NCI-H446 (cell line): ENCODE results near the gene ERAS.

Experiments used
- DNase-seq, 2 experiments: peaks; one replicate each; lab custom pipeline; 2025; lab: John Stamatoyannopoulos, UW

ERAS gene, protein sequence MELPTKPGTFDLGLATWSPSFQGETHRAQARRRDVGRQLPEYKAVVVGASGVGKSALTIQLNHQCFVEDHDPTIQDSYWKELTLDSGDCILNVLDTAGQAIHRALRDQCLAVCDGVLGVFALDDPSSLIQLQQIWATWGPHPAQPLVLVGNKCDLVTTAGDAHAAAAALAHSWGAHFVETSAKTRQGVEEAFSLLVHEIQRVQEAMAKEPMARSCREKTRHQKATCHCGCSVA

DNA sequence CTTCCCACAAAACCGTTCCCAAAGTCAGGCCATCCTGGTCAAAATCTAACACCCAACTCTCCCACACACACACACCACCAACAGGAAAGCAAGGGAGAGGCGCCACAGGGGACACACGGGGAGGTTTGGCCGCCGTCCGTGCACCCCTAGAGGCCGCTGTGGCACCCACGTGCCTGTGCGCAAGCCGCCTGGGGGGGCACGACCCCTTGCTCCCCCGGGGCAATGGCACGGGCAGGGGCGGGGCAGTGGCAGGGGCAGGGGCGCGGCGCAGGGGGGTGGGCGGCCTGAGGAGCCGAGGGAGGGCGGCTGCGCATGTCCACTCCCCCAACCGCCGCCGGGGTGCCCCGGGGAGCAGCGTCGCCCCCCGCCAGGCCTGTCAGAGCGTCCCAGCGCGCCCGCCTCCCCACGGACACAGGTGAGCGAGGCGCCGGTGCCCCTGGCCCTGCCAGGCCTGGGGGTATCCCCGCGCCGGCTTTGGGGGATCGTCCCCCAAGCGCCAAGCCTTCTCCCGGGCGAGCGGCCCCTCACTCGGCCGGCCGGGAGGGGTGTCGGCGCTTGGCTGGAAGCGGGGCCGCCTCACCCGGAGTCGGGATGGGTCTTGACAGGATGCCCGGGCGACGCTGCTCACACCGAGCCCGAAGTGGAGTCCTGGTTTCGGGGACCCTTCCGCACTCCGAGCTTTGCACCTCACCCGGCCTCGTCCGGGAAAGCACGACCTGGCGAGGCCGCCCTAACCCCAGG is at the start of gene ERAS:
Gene ERAS, plus strand, starts transcription at position 379 of the 741 bp plus-strand sequence. CDS start 2,611 bp downstream, outside the sequence.
- no peak for DNase-seq

DNA sequence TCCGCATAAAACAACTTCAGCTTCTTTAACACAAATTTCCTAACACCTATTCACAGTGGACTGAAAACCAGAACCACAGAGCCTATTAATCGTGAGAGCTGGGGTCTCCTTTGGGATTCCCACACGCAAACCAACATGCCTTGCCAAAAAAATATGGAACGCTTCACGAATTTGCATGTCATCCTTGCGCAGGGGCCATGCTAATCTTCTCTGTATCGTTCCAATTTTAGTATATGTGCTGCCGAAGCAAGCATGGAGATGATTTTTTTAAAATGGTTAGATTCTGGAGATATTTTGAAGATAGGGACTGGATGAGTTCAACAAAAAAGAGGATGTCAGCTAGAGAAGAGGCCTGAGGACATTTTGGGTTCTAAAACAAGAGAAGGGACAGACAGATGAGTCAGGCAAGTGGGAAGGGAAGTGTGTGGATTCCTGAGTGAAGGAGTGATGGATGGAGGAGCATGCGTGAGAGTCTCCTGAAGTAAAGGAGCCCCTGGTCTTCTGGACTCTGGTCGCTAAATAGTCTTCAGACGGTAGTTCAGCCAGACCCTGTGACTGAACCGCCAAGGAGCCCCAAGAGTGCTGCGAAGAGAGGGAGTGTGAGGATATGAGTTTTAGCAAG is 49.4 kb upstream of the ERAS start:
- DNase-seq, result no peak

DNA sequence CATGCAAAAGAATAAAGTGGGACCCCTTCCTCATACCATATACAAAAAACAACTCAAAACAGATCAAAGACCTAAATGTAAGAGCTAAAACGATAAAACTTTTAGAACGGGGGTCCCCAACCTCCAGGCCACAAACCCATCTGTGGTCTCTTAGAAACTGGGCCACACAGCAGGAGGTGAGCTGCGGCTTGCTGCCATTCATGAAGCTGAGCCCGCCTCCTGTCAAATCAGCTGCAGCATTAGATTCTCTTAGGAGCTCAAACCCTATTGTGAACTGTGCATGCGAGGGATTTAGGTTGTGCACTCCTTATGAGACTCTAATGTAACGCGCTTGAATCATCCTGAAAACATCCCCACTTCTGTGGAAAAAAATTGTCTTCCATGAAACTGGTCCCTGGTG is 46.9 kb upstream of the ERAS start:
- no peak for DNase-seq

DNA sequence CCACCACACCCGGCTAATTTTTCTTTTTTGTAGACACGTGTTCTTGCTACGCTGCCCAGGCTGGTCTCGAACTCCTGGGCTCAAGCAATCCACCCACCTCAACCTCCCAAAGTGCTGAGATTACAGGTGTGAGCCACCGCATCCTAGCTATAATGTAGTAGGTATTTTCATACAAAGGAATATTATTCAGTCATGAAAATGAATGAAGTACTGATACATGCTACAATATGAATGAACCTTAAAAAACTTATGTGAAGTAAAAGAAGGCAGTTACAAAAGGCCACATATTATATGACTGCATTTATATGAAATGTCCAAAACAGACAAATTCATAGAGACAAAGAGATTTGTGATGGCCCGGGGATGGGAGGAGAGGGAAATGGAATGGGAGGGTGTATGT is 44.6 kb upstream of the ERAS start:
- DNase-seq, result no peak

DNA sequence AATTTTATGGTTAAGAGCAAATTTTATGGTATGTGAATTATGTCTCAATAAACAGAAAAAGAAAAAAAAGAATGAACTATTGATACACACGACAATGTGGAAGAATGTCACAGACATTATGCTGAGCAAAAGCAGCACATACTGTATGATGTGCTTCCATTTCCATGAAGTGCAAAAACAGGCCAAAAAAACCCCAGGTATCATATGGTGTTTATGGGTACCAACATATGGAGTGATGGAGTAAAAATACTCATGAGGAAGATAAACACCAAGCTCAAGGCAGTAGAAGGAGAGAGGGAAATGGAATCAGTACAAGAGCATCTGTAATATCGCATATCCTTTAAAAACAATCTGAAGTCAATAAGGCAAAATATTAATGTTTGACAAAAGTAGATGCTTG is 44.1 kb upstream of the ERAS start:
- DNase-seq, result no peak

DNA sequence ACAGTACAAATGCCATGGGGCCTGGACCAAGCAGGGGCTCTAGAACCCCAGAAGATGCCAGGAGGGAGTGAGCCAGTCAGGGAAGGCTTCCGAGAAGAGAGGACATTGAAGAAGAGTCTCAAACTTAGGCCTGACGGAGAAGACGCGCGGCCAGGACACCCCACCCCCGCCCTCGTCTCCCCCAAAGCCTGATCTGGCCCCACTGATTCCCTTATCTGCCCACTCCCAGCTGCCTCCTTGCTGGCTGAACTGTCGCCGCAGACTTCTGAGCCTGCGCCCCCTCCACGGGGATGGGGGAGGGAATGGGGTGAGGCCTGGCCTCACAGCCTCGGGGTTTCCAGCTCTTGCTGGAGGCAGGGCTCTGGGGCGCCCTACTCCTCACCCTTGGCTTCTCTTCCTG is 43.5 kb upstream of the ERAS start:
- no peak for DNase-seq

DNA sequence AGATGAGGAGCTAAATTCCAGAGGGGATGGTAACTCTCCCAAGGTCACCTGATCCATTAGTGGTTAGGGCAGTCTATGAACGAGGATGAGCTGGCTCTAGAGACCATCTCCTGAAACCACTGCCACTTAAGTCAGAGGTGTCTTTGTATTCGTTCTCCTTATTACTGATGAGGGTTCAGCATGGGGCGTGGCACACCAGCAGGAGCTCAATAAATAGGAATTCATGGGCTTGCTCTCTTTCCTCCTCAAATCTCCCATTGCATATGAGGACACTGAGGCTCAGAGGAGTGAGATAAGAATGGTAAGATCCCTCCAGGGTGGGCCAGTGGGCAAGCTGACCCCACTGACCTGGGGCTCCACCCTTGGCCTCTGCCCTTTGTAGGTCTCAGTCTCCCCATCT is 41.6 kb upstream of the ERAS start:
- no peak for DNase-seq

DNA sequence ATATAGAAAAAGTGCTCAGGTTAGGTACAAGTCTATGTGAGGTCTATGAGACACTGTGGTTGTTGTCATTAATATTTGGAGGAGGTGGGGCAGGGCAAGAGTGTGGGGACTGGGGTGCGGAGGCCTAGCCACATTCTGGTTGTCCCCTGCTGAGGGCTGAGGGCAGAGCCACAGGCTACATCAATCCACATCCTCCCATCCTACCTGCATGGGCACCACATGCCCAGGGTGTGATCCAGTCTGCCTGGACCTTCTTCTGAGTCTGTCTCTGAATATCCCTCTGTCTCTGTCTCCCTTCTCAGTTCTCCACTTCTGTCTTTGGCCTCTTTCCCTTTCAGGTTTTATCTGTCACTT is 41.1 kb upstream of the ERAS start:
- DNase-seq, result no peak

DNA sequence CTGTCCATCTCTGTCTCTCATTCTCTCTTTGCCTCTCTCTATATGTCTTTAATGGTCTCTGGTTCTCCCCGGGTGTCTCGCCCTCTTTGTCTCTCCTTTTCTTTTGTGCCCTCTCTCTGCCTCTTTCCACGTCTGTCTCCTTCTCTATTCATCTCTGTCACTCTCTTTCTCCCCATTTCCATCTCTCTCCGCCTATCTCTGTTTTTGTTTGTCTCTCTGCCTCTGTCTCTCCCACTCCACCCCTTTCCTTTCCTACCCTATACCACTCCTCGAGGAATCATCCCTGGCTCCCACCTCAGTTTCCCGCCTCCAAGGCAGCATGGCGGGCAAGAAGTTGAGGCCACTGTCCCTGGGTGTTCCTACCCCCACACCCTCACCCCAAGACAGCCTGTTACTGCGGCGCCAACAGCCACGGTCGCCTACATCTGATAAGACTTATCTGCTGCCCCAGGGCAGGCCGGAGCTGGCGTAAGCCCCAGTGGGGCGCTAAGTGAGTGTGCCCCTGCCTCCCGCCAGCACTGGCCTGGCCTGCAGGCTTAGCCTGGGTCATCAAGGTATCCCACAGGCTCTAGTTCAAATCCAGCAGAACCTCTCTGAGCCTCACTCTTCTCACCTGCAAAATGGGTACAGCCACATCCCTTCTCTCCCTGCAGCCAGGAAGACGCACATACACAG is 40.6 kb upstream of the ERAS start:
- no peak for DNase-seq

DNA sequence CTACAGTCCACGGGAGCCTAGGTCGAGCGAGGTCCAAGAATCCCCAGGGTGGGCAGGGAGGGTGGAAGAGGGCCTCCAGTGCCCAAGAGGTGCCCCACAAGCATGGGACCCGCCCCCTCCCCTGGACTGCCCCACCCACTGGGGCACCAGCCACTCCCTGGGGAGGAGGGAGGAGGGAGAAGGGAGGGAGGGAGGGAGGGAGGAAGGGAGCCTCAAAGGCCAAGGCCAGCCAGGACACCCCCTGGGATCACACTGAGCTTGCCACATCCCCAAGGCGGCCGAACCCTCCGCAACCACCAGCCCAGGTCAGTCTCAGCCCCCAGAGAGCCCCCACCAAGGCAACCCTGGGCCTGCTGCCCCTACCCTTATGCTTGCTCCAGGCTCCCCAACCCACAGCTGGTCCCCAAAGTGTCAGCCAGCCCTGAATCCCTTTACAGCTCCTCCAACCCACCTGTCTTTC is 39.9 kb upstream of the ERAS start, which contains the start of gene GATA1:
Gene GATA1, plus strand, starts transcription at position 250 of the 460 bp plus-strand sequence. CDS start 4,520 bp downstream, outside the sequence.
- DNase-seq, result no peak

DNA sequence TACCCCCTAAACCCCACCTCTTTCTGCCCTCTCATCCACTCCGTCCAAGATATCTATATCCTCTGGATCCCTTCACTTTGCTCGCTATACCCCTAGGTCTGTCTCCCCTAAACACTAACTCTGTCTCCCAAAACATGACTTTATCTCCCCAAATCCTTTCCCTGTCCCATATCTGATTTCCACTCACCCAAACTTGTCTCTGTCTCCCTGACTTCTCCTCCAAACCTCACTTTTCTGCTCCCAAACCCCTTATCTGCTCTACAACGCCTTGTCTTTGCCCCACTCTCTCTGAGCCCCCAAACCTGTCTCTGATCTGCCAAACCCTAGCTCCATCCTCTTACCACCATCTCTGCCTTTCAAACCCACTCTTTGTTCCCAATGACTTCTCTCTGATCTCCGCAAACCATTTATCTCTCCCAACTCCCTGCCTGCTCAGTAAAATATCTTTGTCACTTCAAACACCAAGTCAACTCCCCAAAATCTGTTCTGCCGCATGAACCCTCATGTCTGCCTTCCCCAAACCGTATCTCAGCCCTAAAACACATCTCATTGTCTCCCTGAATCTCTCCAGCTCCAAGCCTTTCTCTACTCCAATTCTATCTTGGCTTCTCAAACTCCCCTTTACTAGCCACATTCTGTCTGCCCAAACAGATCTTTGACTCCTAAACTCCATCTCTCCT is 39.3 kb upstream of the ERAS start:
- no peak for DNase-seq

DNA sequence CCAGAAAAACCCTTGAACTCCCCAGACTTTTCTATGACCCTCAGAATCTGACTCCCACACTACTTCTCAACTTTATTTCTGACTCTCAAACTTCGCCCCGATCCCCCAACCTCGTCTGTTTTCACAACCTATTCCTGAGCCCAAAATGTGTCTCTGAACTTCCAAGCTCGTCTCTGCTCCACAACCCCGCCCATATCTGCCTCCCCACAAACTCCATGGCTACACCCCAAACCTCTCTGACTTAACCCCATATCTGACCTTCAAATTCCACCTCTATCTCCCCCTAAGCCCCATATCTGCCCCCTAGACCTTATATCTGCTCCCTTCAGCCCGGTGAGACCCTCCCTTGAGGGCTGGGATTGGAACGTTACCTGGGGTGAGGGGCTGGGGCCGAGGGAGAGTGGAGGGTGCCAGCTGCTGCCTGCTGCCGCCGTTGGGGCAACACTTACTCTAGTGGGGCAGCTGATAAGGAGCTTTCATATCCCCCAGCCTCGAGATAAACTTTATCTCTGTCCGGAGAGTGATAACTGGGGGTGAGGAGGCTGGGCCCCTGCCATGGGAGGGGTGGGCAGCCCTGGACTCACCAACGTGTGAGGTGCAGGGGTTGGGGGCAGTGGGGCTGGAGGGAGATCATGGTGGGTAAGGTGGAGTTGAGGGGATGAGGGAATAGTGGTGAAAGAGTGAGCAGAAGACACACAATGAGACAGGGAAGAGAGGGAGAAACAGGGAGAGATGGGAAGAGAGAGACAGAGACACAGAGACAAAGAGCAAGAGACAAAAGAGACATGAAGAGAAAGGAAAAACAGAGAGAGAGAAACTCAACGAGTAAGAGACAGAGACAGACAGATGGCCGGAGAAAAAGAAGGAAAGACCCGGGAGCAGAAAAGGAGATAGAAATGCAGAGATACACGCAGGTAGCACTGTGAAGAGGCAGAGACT is 38.5 kb upstream of the ERAS start:
- no peak for DNase-seq

DNA sequence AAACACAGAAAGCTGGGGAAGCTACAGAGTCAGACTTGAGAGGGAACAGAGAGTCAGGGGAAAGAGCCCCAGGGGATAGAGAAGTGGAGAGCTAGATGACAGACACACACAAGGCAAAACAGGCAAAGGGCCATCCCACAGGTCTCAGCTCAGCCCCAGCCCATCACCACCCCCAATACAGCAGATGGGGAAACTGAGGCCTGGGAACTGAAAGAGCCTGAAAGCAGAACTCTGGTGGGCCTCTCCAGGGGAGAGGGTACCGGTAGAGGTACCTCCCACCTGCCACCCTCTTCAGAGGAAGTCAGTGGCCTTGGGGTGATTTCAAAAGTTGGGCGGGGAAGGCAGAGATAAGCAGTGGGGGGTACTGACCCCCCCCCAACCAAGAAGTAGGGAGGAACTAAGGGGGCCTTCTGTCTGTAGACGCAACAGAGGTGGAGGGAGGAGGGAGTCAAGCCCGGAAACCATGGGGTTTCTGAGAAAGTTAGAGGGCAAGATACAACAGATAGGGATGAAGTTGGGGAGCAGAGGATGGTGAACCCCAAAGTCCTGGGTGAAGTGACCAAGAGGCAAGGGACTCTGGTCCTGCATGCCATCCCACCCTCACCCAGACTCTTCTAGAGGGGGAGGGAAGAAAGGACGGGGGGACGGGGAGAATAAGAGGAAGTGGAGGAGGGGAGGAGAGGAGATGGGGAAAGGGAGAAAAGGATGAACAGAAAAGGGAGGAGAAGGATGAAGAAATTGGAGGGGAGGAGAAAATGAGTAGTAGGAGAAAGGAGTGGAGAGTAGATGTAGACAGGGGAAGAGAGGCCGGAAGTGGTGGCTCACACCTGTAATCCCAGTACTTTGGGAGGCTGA is 36.7 kb upstream of the ERAS start:
- no peak for DNase-seq

DNA sequence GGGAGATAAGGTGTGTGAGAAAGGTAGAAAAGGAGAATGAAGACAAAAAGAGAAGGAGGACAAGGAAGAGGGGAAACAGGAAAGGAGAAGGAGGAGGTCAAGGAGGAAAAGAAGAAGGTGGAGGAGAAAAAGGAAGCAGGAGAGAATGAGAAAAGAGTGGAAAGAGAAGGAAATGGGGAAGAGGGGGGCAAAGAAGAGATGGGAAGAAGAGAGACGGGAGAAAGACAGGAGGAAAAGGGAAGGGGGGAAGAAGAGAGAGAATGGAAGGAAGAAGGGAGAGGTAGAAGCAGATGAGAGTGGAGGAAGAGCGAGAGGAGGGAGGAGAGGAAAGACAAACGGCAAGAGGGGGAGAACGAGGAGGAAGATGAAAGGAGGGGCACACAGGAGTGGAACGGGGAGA is 35.8 kb upstream of the ERAS start:
- no peak for DNase-seq

DNA sequence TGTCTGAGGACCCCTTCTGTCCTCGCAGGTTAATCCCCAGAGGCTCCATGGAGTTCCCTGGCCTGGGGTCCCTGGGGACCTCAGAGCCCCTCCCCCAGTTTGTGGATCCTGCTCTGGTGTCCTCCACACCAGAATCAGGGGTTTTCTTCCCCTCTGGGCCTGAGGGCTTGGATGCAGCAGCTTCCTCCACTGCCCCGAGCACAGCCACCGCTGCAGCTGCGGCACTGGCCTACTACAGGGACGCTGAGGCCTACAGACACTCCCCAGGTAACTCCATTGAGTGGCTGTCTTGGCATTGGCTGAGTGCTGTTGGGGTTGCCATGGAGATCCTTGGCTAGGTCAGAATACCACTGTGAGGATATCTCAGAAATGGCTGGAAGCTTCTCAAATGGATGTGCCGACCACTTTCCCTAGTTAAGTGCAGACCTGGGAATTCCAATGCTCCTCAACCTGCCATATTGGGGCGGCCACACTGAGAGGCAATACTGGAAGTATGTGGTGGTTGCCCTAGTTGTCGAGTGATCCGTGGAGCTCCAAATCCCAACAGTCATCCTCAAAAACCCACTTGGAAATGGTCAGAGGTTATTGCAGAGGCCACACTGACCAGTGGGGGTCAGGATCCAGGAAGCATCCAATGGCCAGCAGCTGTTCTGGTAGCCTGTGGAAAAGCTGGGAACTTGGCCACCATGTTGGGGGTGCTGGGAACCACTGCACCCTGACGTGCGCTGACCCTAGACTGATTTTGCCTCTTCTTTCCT is 35.1 kb upstream of the ERAS start:
- no peak for DNase-seq

DNA sequence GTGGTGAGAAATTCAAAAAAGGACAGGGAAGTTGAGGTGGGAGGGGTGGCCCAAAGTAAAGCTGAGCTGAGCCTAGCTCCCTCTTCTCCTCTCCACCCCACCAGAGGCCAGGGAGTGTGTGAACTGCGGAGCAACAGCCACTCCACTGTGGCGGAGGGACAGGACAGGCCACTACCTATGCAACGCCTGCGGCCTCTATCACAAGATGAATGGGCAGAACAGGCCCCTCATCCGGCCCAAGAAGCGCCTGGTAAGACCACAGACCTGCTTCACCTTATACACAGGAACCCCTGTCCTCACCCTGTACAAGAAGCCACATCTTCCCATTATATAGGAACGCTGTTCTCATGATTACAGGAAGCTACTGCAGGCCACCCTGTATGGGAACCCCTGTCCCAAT is 34.1 kb upstream of the ERAS start:
- no peak for DNase-seq

DNA sequence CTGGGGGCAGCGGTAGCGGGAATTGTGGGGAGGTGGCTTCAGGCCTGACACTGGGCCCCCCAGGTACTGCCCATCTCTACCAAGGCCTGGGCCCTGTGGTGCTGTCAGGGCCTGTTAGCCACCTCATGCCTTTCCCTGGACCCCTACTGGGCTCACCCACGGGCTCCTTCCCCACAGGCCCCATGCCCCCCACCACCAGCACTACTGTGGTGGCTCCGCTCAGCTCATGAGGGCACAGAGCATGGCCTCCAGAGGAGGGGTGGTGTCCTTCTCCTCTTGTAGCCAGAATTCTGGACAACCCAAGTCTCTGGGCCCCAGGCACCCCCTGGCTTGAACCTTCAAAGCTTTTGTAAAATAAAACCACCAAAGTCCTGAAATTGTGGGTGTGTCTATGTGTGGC is 32.4 kb upstream of the ERAS start:
- no peak for DNase-seq

DNA sequence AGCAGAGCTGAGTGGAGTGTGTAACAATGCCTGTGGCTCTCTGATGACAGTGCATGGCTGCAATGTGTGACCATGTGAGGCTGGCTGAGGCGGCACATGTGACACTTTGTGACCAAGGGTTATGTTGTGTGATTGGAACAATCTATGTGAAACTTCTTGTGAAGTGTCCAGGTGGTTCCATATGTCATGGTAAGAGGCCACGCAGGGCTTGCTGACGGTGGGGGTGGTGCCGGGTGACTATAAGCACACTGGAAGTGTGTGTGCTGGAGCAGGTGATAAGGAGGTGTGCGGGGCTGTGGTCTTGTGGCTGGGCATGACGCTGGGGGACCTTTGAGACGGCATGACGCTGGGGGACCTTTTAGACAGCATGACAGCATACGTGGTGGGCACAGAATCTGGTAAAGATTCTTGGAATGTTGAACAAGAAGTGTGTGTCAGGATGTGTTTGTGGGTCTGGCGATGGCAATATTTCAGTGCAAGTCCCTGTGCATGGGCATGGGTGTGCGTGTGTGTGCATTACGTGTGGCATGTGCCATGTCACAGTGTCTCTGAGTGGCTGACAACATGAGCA is 31.9 kb upstream of the ERAS start:
- DNase-seq, result no peak
